ENCODE measurements around the gene CAPN7.

The CAPN7 gene

DNA sequence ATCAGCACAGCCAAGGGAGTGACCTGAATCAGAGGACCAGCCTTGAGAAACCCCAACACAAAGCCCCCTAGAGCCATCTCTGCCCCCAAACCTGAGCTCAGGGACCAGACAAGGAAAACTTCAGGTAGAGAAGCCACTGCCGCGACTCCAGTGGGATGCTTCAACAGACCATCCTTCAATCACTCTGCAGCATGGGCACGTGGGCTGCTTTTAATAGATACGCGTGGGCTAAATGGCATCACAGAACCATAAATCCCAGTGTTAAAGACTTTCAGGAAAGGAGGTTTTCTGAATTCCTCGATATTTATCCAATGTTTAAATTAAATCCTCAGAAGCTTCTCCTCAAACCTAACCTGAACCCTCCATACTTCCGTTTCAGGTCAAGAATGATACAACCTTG is 95.7 kb downstream of the CAPN7 start:
- no peak overlapping the region for H3K9ac ChIP-seq (ENCODE audit: low read length in 5 of 5)
- no peak overlapping the region for H3K4me3 ChIP-seq (ENCODE audit: low read depth in 1 of 5, low read length in 5 of 5)
- H3K4me1 ChIP-seq (ENCODE audit: control insufficient read depth in 5 of 5, insufficient read depth in 5 of 5, low read length in 5 of 5), result peaks cover 6 to 44% (median 29%) of the 10 kb centered on the region in 5 donors
- no peaks in the 10 kb centered on the region for H3K27me3 ChIP-seq (ENCODE audit: control insufficient read depth in 5 of 5, insufficient read depth in 4 of 5, low read length in 5 of 5)
- peaks cover 0 to 42% (median 29%) of the 10 kb centered on the region in 5 donors for H3K36me3 ChIP-seq (ENCODE audit: control insufficient read depth in 5 of 5, insufficient read depth in 5 of 5, low read length in 5 of 5)
- no peaks in the 10 kb centered on the region for H3K9me3 ChIP-seq (ENCODE audit: control insufficient read depth in 5 of 5, low read length in 5 of 5)
- H3K27ac ChIP-seq (ENCODE audit: low read depth, low read length), result peak overlapping the region; percentile 75

Measured in subcutaneous abdominal adipose tissue (tissue), 5 donors.